HCT116 (cell line): Measurements from ENCODE around the gene FBLN7. TPM values are rescaled to one million over a fixed set of nuclear protein-coding genes. Genes with fewer than 3 reads are reported as not detected.

Experiments used
- ATAC-seq: fragments of 200-7000 bp; cut with Tn5 transposase; 2 replicates; pipeline ENCODE4 v1.9.1; 2020; ENCODE audit warnings: mild to moderate bottlenecking, moderate library complexity
- BruUV-seq: library from RNA; stranded (reverse); fragments of 400-500 nt; replicated peaks from 2 replicates; lab custom pipeline; 2021; lab: Mats Ljungman, UMichigan
- CTCF ChIA-PET: fragments of 300-600 bp; sonication (Branson Sonifier 250); formaldehyde crosslinking; loops from one replicate; lab custom pipeline; 2021; ENCODE audit warnings: antibody characterized with exemption; lab: Charles Lee
- POLR2A ChIA-PET: fragments of 300-600, 350-600 bp; sonication (Branson Sonifier 250); formaldehyde crosslinking; loops from one replicate; lab custom pipeline; 2021; ENCODE audit warnings: antibody characterized with exemption; lab: Charles Lee
- RAD21 ChIA-PET, 2 experiments: fragments of 300-600 bp; sonication (Branson Sonifier 250); formaldehyde crosslinking; loops; one replicate each; lab custom pipeline; 2023; ENCODE audit warnings: low total read pairs in 2 of 2; ENCODE audit not compliant: uncharacterized antibody in 2 of 2, unreplicated experiment in 2 of 2, low non-redundant PET in 1 of 2; lab: Charles Lee
- DNase-seq: peaks from one replicate; pipeline ENCODE4 v3.0.0-alpha.2; 2010; ENCODE audit warnings: low read depth, low spot score
- H2AFZ ChIP-seq: fragments of 200-600 bp; shearing (Covaris generic), sonication (generic); 2 replicates; pipeline ENCODE4 v1.6.1; 2017; ENCODE audit warnings: low read depth, mixed run types, mixed read lengths, antibody characterized with exemption, low read length; ENCODE audit not compliant: poor library complexity, severe bottlenecking
- H3K27ac ChIP-seq: 2 replicates; pipeline ENCODE4 v1.5.1; 2012; ENCODE audit warnings: low read depth, low read length
- H3K27me3 ChIP-seq: fragments of 200-600 bp; sonication (generic); 2 replicates; pipeline ENCODE4 v1.6.1; 2016; ENCODE audit warnings: mixed run types, low read length, mixed read lengths; ENCODE audit not compliant: insufficient read depth
- H3K36me3 ChIP-seq, 2 experiments: fragments of 200-500 bp in 1 of 2; fragments of 200-600 bp in 1 of 2; sonication (Bioruptor generic) in 1 of 2; sonication (generic) in 1 of 2; 2 replicates each; pipeline versions ENCODE4 v1.5.1 to v1.6.1; 2014 to 2016; ENCODE audit warnings: low read length in 2 of 2, inconsistent platforms in 1 of 2, mixed read lengths in 1 of 2, mixed run types in 1 of 2; ENCODE audit not compliant: insufficient read depth in 2 of 2, control insufficient read depth in 1 of 2
- H3K4me1 ChIP-seq, 2 experiments: fragments of 200-600 bp in 1 of 2; sonication (generic) in 1 of 2; 2 replicates each; pipeline versions ENCODE4 v1.5.1 to v1.6.1; 2012 to 2017; ENCODE audit warnings: low read length in 2 of 2, inconsistent platforms in 1 of 2, mild to moderate bottlenecking in 1 of 2, mixed read lengths in 1 of 2, mixed run types in 1 of 2, moderate library complexity in 1 of 2; ENCODE audit not compliant: insufficient read depth in 2 of 2, control insufficient read depth in 1 of 2
- H3K4me2 ChIP-seq: fragments of 200-600 bp; sonication (generic); 2 replicates; pipeline ENCODE4 v1.6.1; 2017; ENCODE audit warnings: mixed run types, low read length, mixed read lengths
- H3K4me3 ChIP-seq, 2 experiments: fragments of 200-600 bp in 1 of 2; sonication (generic) in 1 of 2; replicated peaks in 1 of 2; 2 replicates each; pipeline ENCODE4 v1.5.1; 2011 to 2016; ENCODE audit warnings: low read length in 2 of 2, control low read depth in 1 of 2, low read depth in 1 of 2, mild to moderate bottlenecking in 1 of 2, mixed read lengths in 1 of 2, mixed run types in 1 of 2
- H3K79me2 ChIP-seq: fragments of 200-600 bp; sonication (generic); 2 replicates; pipeline ENCODE4 v1.6.1; 2017; ENCODE audit warnings: mild to moderate bottlenecking, mixed run types, low read length, moderate library complexity, mixed read lengths; ENCODE audit not compliant: insufficient read depth
- H3K9ac ChIP-seq: fragments of 200-600 bp; sonication (generic); 2 replicates; pipeline ENCODE4 v1.6.1; 2016; ENCODE audit warnings: low read length, mixed read lengths
- H3K9me2 ChIP-seq: fragments of 200-600 bp; sonication (generic), shearing (Covaris generic); 2 replicates; pipeline ENCODE4 v1.6.1; 2017; ENCODE audit warnings: mixed run types, mild to moderate bottlenecking, moderate library complexity; ENCODE audit not compliant: insufficient read depth
- H3K9me3 ChIP-seq, 2 experiments: fragments of 200-500 bp in 1 of 2; fragments of 200-600 bp in 1 of 2; sonication (Bioruptor generic) in 1 of 2; sonication (generic) in 1 of 2; 2 replicates each; pipeline ENCODE4 v1.6.1; 2014 to 2017; ENCODE audit warnings: low read length in 2 of 2, mixed read lengths in 2 of 2, inconsistent platforms in 1 of 2, low read depth in 1 of 2, mild to moderate bottlenecking in 1 of 2, mixed run types in 1 of 2, moderate library complexity in 1 of 2; ENCODE audit not compliant: control insufficient read depth in 1 of 2, insufficient read depth in 1 of 2
- H4K20me1 ChIP-seq: fragments of 200-600 bp; sonication (generic), shearing (Covaris generic); 2 replicates; pipeline ENCODE4 v1.6.1; 2017; ENCODE audit warnings: mixed run types, mild to moderate bottlenecking, moderate library complexity; ENCODE audit not compliant: insufficient read depth
- CTCF ChIP-seq, 3 experiments: fragments of 200-600 bp in 1 of 3; sonication (generic) in 1 of 3; IDR thresholded peaks in 2 of 3; conservative IDR thresholded peaks in 1 of 3; 2 replicates each; pipeline ENCODE4 v1.5.1; 2012 to 2017; ENCODE audit warnings: low read depth in 2 of 3, low read length in 2 of 3, antibody characterized with exemption in 1 of 3, borderline replicate concordance in 1 of 3, control low read depth in 1 of 3, mild to moderate bottlenecking in 1 of 3, mixed read lengths in 1 of 3, mixed run types in 1 of 3, moderate library complexity in 1 of 3; ENCODE audit not compliant: insufficient read depth in 1 of 3
- ELF1 ChIP-seq: IDR thresholded peaks from 2 replicates; pipeline ENCODE4 v1.6.1; 2012; ENCODE audit warnings: low read depth, borderline replicate concordance
- FOSL1 ChIP-seq: IDR thresholded peaks from 2 replicates; pipeline ENCODE4 v1.6.1; 2012; ENCODE audit warnings: low read depth
- RAD21 ChIP-seq: IDR thresholded peaks from 2 replicates; pipeline ENCODE4 v1.6.1; 2012; ENCODE audit warnings: low read depth, mild to moderate bottlenecking
- intact Hi-C: fragments of 100-400 bp; cut with micrococcal nuclease; formaldehyde crosslinking; loops from 2 replicates; pipeline ENCODE4 v1.10.0; 2022
- total RNA-seq: library from RNA; stranded (reverse); gene quantifications from one replicate; pipeline ENCODE4 v1.2.1, GENCODE V29; 2021; ENCODE audit not compliant: unreplicated experiment

The FBLN7 gene
- total RNA-seq, 1 experiment from 2014 or later: 0.34 TPM

DNA sequence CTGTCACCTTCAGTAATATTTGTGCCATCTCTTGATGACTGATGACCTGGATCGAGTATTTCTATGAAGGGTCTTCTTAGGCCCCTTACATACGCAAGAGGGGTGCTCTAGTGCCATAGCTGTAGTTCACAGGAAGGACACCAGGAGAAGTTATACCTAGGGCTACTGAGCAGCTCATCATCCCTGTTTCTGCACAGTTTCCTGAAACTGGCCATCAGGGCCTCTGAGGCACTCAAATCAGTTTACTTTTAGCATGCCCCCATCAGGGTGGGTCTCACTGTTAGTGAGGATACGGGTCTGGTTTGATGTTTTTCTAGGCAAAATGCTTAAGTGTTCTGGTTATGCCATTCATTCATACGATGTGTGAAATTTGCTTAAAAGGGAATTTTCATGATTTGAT, 20.0 kb upstream of the FBLN7 start:
- Histone ChIP-seq H3K4me2 (no peak overlapping the region), H4K20me1 (no peaks in the 10 kb centered on the region), H3K27me3 (no peaks in the 10 kb centered on the region), H3K9me3 (no peaks in the 10 kb centered on the region), H3K36me3 (peaks cover 0 to 2% of the 10 kb centered on the region in 2 experiments; a peak in 1 of 4 replicates), H3K9me2 (no peaks in the 10 kb centered on the region), H3K27ac (no peak overlapping the region)
- BruUV-seq: no TSS peak
- intact Hi-C loops: no loop called here
- POLR2A ChIA-PET: no interaction called here
- RAD21 ChIA-PET: no interaction called here
- peak; percentile 62; the same call in 1 of the 2 replicates for ATAC-seq
- TF ChIP-seq FOSL1: no peak
- peak in 2 of 3 experiments; percentile 17 to 22; a peak in 2 of 6 replicates for TF ChIP-seq CTCF (IDR thresholded peaks at IDR 0.05 in 2 of 3, conservative IDR thresholded peaks at IDR 0.05 in 1 of 3; ENCODE audit: borderline replicate concordance in 1 of 3, insufficient read depth in 1 of 3, low read depth in 2 of 3, low read length in 2 of 3)
- TF ChIP-seq, all 23 proteins: peak for 1
- H3K4me1 ChIP-seq: no peaks in the 10 kb centered on the region
- no peak overlapping the region for H2AFZ ChIP-seq
- no peak overlapping the region for H3K4me3 ChIP-seq
- no peaks in the 10 kb centered on the region for H3K79me2 ChIP-seq
- CTCF ChIA-PET: interaction anchor here (0.7 kb wide), 1 partner anchor 11 kb away, joined by 3 read pairs; no protein-coding TSS in a partner anchor
- DNase-seq: no peak
- no peak overlapping the region for H3K9ac ChIP-seq

DNA sequence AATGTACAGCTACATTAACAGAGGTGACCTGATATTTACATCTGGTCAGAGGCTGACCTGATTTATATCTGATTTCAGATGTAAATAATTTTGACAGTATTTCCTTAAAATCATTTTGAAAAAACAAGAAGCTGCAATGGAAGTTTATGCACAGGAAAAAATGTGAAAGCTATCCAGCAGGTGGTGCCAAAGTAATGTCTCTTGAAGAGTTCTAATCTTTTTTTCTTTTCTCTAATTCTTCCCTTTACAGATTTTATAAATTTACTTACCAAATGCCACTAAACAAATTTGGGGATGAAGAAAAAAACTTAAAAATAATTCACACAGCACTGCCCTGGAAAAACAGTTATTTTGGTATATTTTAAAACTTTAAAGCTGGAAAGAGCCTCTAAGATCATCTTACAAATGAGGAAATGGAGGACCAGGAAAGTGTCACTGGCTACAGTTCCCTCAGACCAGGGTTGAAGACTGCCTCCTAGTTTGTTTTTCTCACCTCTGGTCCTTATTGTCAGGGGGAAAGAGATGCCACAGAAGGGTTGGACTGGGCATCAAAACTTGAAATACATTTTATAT, 16.4 kb upstream of the FBLN7 start:
- Histone ChIP-seq H3K27me3 (no peaks in the 10 kb centered on the region), H4K20me1 (no peaks in the 10 kb centered on the region), H3K4me2 (no peak overlapping the region), H3K9ac (no peak overlapping the region), H3K9me3 (no peaks in the 10 kb centered on the region), H3K4me3 (no peak overlapping the region), H2AFZ (no peak overlapping the region), H3K27ac (no peak overlapping the region), H3K4me1 (no peaks in the 10 kb centered on the region), H3K36me3 (peaks cover 0 to 2% of the 10 kb centered on the region in 2 experiments; a peak in 1 of 4 replicates), H3K9me2 (no peaks in the 10 kb centered on the region), H3K79me2 (no peaks in the 10 kb centered on the region)
- RAD21 ChIA-PET: no interaction called here
- POLR2A ChIA-PET: no interaction called here
- no peak for ATAC-seq
- intact Hi-C loops: loop anchor here (1.0 to 5.0 kb wide), 3 partner anchors 234 to 461 kb away; partner anchors contain the start of gene RGPD8
- BruUV-seq: no TSS peak
- TF ChIP-seq RAD21: peak; percentile 83
- no peak for TF ChIP-seq ELF1
- TF ChIP-seq CTCF (IDR thresholded peaks at IDR 0.05 in 2 of 3, conservative IDR thresholded peaks at IDR 0.05 in 1 of 3; ENCODE audit: borderline replicate concordance in 1 of 3, insufficient read depth in 1 of 3, low read depth in 2 of 3, low read length in 2 of 3): peak; percentile 58 to 78 (median 71); a peak in 5 of 6 replicates
- peak; percentile 26 for DNase-seq
- CTCF ChIA-PET: interaction anchor here (0.8 to 1.8 kb wide), 9 partner anchors 9 to 603 kb away, joined by 3 to 13 read pairs (median 4); partner anchors contain the start of genes CHCHD5 and RGPD8
